Hepatic stellate cell (primary cell): Measurements from ENCODE around the gene OR3A3.

Source experiments
- DNase-seq: peaks from one replicate; pipeline ENCODE4 v3.0.0; 2011; ENCODE audit warnings: low spot score

OR3A3 gene

DNA sequence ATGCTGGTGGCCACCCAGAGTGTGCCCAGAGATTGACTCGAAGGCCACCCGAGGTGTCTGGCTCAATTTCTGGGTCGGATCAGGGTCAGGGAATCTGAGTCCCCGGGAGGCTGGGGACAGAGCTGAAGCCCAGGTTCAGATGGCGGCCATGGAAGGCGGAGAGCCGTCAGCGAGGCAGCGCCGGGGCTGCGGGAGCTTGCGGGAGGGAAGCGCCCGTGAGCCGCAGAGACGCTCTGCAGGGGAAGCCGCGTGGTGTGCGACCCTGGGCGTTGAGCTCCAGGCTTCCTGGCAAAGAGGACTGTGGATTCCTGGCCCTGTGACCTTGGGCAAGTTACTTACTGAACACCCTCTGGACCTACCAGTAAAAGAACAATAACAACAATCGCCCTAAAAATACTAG lies 61.0 kb downstream of the OR3A3 start:
- no peak for DNase-seq
